GM18873 (cell line): ENCODE results near the gene MS4A1.
"Not testable (repeated sequence)": the region's sequence is repeated elsewhere in the genome, so short reads cannot be mapped to it uniquely, and the experiment has no call there.

Experiments used
- ATAC-seq: cut with Tn5 transposase; IDR thresholded peaks from one replicate; pipeline ENCODE4 v1.9.1; 2021; ENCODE audit warnings: mild to moderate bottlenecking, moderate library complexity, moderate number of reproducible peaks; ENCODE audit not compliant: unreplicated experiment, low FRiP score

Gene MS4A1

GRCh38 chr11:60500276-60500910, 44.7 kb downstream of the MS4A1 start:
- no peak for ATAC-seq

- ATAC-seq = no peak
Measured at GRCh38 chr11:60502221-60502775, 46.7 kb downstream of the MS4A1 start.

- no peak for ATAC-seq
Measured at GRCh38 chr11:60504219-60504905, 48.7 kb downstream of the MS4A1 start.

- ATAC-seq = not testable (repeated sequence)
Measured at GRCh38 chr11:60509609-60510008, 54.0 kb downstream of the MS4A1 start.

- ATAC-seq = not testable (repeated sequence)
Measured at GRCh38 chr11:60510209-60510608, 54.6 kb downstream of the MS4A1 start.

- no peak for ATAC-seq
Measured at GRCh38 chr11:60511393-60511792, 55.7 kb downstream of the MS4A1 start.

- no peak for ATAC-seq
Measured at GRCh38 chr11:60512651-60513225, 57.1 kb downstream of the MS4A1 start.

- no peak for ATAC-seq
Measured at GRCh38 chr11:60513496-60514460, 58.1 kb downstream of the MS4A1 start.

GRCh38 chr11:60515144-60515855, 59.7 kb downstream of the MS4A1 start, which contains the start of gene MS4A13:
TSS of gene MS4A13 (plus strand) at chr11:60515392. CDS start at chr11:60518084, 2,692 bp downstream.
- ATAC-seq = no peak
